Thyroid gland (tissue), 4 donors: ENCODE measurements around the gene RHBDF2.

Experiments
- CTCF ChIP-seq, 6 experiments: fragments of 200-600 bp in 3 of 6; fragments of 450-650 bp in 3 of 6; sonication (generic) in 3 of 6; IDR thresholded peaks; one replicate each; pipeline ENCODE4 v1.5.1; 2016 to 2019; ENCODE audit warnings: antibody characterized with exemption in 6 of 6, mild to moderate bottlenecking in 2 of 6, inconsistent platforms in 1 of 6, moderate library complexity in 1 of 6
- POLR2A ChIP-seq, 2 donors: fragments of 450-650 bp; IDR thresholded peaks; one replicate each; pipeline ENCODE4 v1.6.1; 2017; ENCODE audit warnings: antibody characterized with exemption in 2 of 2, mild to moderate bottlenecking in 2 of 2, moderate library complexity in 1 of 2

DNA sequence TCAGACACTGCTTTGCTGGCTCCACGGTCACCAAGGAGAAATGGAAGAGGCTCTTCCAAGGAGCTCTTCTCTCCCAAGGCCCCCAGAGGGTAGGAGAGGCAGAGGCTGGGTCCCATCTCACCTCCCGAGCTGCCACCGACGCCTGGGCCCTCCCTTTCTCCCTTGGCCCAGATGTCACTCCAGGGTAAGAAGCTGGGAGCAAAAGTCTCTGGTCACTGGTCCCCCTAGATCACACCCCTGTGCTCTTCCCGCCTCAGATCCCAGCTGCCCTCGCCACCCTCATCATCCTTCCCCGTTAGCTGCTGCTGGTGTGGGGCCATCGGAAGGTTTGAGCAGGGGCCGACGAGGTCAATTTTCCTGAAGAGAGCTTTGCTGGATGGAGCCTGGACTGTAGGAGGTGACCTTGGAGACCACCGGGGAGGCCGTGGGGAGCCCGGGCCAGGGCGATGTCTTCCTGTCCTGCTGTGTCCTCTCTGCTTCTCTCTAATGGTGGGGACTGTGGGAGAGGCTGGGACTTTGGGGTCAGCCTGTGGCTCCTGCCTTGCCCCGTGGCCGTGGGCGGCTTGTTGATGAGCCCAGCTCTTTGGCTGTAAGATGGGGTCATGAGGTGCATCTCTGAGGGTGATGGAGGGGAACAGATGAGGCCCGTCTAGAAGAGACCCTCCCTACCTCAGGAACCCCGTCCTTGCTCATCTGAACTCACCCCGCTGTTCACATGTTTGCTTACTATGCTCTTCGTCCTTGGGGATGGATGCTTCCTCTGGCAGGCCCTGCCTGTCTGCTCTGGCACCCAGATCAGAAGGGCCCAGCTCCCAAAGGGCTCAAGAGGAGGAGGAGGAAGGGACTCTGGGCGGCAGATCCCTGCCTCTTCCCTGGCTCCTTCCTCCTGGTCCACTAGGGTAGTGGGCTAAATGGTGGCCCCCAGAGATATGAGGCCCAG, 11.4 kb upstream of the RHBDF2 start:
- TF ChIP-seq CTCF (IDR thresholded peaks at IDR 0.05) (no peak), POLR2A (IDR thresholded peaks at IDR 0.05) (no peak)
